ENCODE measurements around the gene GLIS1. TPM values are rescaled to one million over a fixed set of nuclear protein-coding genes. Genes with fewer than 3 reads are reported as not detected.

Gene GLIS1
- total RNA-seq, 1 experiment from 2014 or later, result 1.7 TPM

DNA sequence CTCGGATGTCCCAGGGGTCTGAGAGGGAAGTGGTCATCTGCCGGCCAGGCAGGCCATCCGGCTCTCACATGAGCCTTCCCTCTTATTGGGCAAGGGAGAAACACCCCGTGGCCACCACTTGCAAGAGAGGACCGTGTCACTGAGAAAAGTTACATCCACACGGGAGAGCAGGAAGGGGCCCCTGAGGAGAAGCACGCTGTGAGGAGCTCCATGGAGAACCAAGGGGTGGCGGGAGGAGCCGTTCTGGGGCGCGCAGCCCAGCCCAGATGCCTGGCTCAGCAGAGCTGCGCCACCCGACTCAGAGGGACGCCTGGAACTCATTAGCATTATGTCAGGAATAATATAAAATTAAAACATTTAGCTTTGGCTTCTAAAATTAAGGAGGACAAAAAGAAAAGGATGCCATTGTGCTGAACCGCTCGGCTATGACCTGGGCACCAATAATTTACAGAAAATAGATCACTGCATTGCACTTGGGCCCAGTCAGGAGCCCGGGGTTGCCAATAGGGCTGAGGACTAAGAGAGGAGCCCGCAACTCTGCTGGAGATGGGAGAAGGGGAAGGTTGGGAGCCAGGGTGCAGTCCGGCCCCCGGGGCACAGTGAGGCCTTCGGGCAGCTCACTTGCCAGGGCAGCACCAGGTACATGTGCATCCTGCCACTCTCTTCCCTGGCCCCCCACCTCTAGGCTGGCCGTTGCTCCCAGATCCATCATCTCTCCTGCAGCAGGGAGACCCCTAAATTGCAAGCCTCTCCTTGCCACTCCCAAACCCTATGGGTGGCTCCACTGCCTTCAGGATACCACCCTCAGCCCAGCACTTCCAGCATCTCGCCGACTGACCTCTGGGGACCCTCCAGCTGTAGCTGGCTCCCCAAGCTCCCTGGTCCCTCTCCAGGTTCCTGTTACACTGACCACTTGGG is 194.9 kb downstream of the GLIS1 start:
- POLR2A ChIA-PET (ENCODE audit: unreplicated experiment), result no interaction called here

DNA sequence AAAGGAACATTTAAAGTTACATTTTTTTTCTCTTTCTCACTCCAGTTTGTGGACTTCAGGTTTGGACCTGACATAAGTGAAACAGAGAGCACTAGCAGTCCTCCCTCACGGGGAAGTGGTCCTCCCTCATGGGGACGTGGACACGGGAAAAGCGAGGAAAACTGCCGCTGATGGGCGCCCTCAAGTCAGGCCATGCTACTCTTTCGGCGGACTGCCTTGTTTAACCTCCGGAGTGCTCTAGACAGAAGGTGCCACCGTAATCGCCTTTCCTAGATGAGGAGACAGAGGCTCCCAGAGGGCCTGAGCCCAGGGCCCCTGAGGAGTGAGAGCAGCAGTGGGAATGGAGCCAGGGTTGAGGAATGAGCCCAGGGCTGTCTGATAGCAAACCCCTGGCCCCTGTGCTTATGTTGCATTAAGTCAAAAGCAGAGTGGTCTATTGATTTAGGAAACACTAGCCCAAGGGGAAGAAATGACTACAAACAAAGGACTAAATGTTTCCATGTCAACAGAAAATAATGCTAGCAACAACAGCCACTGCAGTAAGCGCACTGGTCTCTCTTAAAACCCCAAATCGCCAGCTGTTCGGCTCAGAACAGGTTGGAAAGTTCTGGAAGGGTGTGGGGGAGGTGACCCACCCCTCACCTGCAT is 195.7 kb downstream of the GLIS1 start:
- Histone ChIP-seq H2AFZ (ENCODE audit: low read length) (no peak overlapping the region), H3K36me3 (ENCODE audit: low read depth, low read length) (no peaks in the 10 kb centered on the region), H3K9me2 (replicated peaks; ENCODE audit: low read length) (no peaks in the 10 kb centered on the region), H3K27ac (ENCODE audit: low read length) (no peak overlapping the region), H3K4me2 (ENCODE audit: low read length) (no peak overlapping the region), H3K4me1 (ENCODE audit: insufficient read depth, low read length) (peaks cover 6% of the 10 kb centered on the region; the same call in 1 of the 2 replicates), H3K27me3 (ENCODE audit: low read length) (no peaks in the 10 kb centered on the region), H3K9me3 (ENCODE audit: low read length) (no peaks in the 10 kb centered on the region), H3K4me3 (ENCODE audit: low read length) (no peak overlapping the region), H3K9ac (ENCODE audit: low read length) (no peak overlapping the region), H3K79me2 (ENCODE audit: low read length) (no peaks in the 10 kb centered on the region), H3F3A (ENCODE audit: low read length, unreplicated experiment) (no peaks in the 10 kb centered on the region), H4K20me1 (ENCODE audit: low read length) (no peaks in the 10 kb centered on the region)
- ATAC-seq (no peak), DNase-seq (no peak)
- TF ChIP-seq CTCF (conservative IDR thresholded peaks at IDR 0.05; ENCODE audit: low read depth, low read length), result no peak
- no TSS peak for BruUV-seq (replicated peaks)
- POLR2A ChIA-PET (ENCODE audit: unreplicated experiment), result no interaction called here
- intact Hi-C loops (cut with micrococcal nuclease), result no loop called here
- CTCF ChIA-PET, result no interaction called here

More for the DNA sequence above, 194.9 kb downstream of the GLIS1 start:
- Histone ChIP-seq H3K9ac (ENCODE audit: low read length) (no peak overlapping the region), H3K4me2 (ENCODE audit: low read length) (no peak overlapping the region), H3K9me2 (replicated peaks; ENCODE audit: low read length) (no peaks in the 10 kb centered on the region), H3K27me3 (ENCODE audit: low read length) (no peaks in the 10 kb centered on the region), H3K27ac (ENCODE audit: low read length) (no peak overlapping the region), H3K79me2 (ENCODE audit: low read length) (no peaks in the 10 kb centered on the region), H3K9me3 (ENCODE audit: low read length) (no peaks in the 10 kb centered on the region), H2AFZ (ENCODE audit: low read length) (no peak overlapping the region), H3K4me1 (ENCODE audit: insufficient read depth, low read length) (peaks cover 6% of the 10 kb centered on the region; the same call in 1 of the 2 replicates), H4K20me1 (ENCODE audit: low read length) (no peaks in the 10 kb centered on the region), H3K36me3 (ENCODE audit: low read depth, low read length) (no peaks in the 10 kb centered on the region), H3K4me3 (ENCODE audit: low read length) (no peak overlapping the region), H3F3A (ENCODE audit: low read length, unreplicated experiment) (no peaks in the 10 kb centered on the region)
- CTCF ChIA-PET, result no interaction called here
- intact Hi-C loops (cut with micrococcal nuclease), result no loop called here
- ATAC-seq (no peak), DNase-seq (no peak)
- TF ChIP-seq EZH2phosphoT487 (IDR thresholded peaks at IDR 0.05; ENCODE audit: borderline replicate concordance, low read length) (no peak), CTCF (conservative IDR thresholded peaks at IDR 0.05; ENCODE audit: low read depth, low read length) (no peak), EZH2 (IDR thresholded peaks at IDR 0.05; ENCODE audit: low read length, unreplicated experiment) (no peak)
- BruUV-seq (replicated peaks), result no TSS peak

- no peaks in the 10 kb centered on the region for H3K27me3 ChIP-seq (ENCODE audit: low read length)
- peaks cover 6% of the 10 kb centered on the region; the same call in 1 of the 2 replicates for H3K4me1 ChIP-seq (ENCODE audit: insufficient read depth, low read length)
- no peak overlapping the region for H3K9ac ChIP-seq (ENCODE audit: low read length)
- H3F3A ChIP-seq (ENCODE audit: low read length, unreplicated experiment), result no peaks in the 10 kb centered on the region
- H3K4me2 ChIP-seq (ENCODE audit: low read length), result no peak overlapping the region
- no peak for ATAC-seq
- no peaks in the 10 kb centered on the region for H3K36me3 ChIP-seq (ENCODE audit: low read depth, low read length)
- TF ChIP-seq CTCF (conservative IDR thresholded peaks at IDR 0.05; ENCODE audit: low read depth, low read length) (no peak), EZH2 (IDR thresholded peaks at IDR 0.05; ENCODE audit: low read length, unreplicated experiment) (no peak), EZH2phosphoT487 (IDR thresholded peaks at IDR 0.05; ENCODE audit: borderline replicate concordance, low read length) (no peak)
- no peak overlapping the region for H3K4me3 ChIP-seq (ENCODE audit: low read length)
- intact Hi-C loops (cut with micrococcal nuclease), result no loop called here
- no TSS peak for BruUV-seq (replicated peaks)
- no peaks in the 10 kb centered on the region for H3K79me2 ChIP-seq (ENCODE audit: low read length)
- no peak for DNase-seq
- CTCF ChIA-PET, result no interaction called here
- no peaks in the 10 kb centered on the region for H4K20me1 ChIP-seq (ENCODE audit: low read length)
- H3K27ac ChIP-seq (ENCODE audit: low read length), result no peak overlapping the region
- no peaks in the 10 kb centered on the region for H3K9me2 ChIP-seq (replicated peaks; ENCODE audit: low read length)
- no peak overlapping the region for H2AFZ ChIP-seq (ENCODE audit: low read length)
- no peaks in the 10 kb centered on the region for H3K9me3 ChIP-seq (ENCODE audit: low read length)
- POLR2A ChIA-PET (ENCODE audit: unreplicated experiment), result no interaction called here
Measured at GRCh38 chr1:53542551-53542950, 196.4 kb downstream of the GLIS1 start.
